Measurements from ENCODE around the gene NIT1. TPM values are rescaled to one million over a fixed set of nuclear protein-coding genes. Genes with fewer than 3 reads are reported as not detected.

The NIT1 gene
- total and polyA plus RNA-seq, 8 donors, result 38.7 to 44.6 (median 41.2) TPM

DNA sequence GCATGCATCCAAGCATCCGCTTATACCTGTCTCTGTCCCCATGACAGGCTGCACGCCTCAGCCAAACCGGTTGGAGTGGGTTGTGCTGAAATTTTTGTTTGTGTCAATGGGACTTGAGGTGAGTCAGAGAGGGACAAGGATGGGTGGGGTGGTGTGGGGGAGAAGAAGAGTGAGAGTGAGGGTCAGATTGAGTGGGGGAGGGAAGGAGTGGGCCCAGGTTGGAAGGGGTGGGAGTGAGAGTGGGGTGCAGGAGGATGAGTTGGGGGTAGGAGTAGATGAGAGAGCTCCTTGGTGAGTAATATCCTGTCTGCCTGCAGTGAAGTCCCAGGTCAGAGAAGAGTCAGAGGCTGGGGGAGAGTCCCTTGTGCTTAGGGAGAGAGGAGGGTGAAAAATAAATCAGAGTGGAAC lies 25.3 kb upstream of the NIT1 start:
- ATAC-seq, result peak; percentile 31
- intact Hi-C loops (cut with DNase I), result no loop called here
- Histone ChIP-seq H3K4me3 (no peak overlapping the region), H3K27me3 (no peaks in the 10 kb centered on the region), H3K27ac (no peak overlapping the region), H3K4me1 (peaks cover 8 to 31% of the 10 kb centered on the region in 2 donors), H3K36me3 (no peaks in the 10 kb centered on the region), H3K9me3 (no peaks in the 10 kb centered on the region)
- TF ChIP-seq, protein P1, sequence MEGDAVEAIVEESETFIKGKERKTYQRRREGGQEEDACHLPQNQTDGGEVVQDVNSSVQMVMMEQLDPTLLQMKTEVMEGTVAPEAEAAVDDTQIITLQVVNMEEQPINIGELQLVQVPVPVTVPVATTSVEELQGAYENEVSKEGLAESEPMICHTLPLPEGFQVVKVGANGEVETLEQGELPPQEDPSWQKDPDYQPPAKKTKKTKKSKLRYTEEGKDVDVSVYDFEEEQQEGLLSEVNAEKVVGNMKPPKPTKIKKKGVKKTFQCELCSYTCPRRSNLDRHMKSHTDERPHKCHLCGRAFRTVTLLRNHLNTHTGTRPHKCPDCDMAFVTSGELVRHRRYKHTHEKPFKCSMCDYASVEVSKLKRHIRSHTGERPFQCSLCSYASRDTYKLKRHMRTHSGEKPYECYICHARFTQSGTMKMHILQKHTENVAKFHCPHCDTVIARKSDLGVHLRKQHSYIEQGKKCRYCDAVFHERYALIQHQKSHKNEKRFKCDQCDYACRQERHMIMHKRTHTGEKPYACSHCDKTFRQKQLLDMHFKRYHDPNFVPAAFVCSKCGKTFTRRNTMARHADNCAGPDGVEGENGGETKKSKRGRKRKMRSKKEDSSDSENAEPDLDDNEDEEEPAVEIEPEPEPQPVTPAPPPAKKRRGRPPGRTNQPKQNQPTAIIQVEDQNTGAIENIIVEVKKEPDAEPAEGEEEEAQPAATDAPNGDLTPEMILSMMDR (IDR thresholded peaks at IDR 0.05), result no peak
- DNase-seq, result no peak

DNA sequence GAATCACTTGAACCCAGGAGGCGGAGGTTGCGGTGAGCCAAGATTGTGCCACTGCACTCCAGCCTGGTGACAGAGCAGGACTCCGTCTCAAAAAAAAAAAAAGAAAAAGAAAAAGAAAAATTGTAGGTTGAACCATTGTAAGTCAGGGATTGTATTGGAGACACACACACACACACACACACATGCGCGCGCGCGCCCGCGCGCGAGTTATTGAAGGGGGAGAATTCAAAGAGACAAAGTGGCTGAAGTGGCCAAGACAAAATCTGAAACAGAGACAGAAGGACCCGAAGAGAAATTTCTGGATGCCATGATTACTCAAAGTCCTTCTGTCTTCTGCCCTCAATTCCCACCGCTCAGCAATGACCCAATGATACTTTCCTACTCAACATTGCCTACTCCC lies 23.4 kb upstream of the NIT1 start:
- H3K4me3 ChIP-seq, result no peak overlapping the region
- no peaks in the 10 kb centered on the region for H3K9me3 ChIP-seq
- H3K4me1 ChIP-seq, result peaks cover 14 to 34% of the 10 kb centered on the region in 2 donors
- intact Hi-C loops (cut with DNase I), result no loop called here
- DNase-seq (no peak), ATAC-seq (no peak)
- H3K36me3 ChIP-seq, result peaks cover 0 to 3% of the 10 kb centered on the region in 2 donors
- no peak overlapping the region for H3K27ac ChIP-seq
- TF ChIP-seq, protein P1 (IDR thresholded peaks at IDR 0.05), result no peak
- H3K27me3 ChIP-seq, result no peaks in the 10 kb centered on the region

DNA sequence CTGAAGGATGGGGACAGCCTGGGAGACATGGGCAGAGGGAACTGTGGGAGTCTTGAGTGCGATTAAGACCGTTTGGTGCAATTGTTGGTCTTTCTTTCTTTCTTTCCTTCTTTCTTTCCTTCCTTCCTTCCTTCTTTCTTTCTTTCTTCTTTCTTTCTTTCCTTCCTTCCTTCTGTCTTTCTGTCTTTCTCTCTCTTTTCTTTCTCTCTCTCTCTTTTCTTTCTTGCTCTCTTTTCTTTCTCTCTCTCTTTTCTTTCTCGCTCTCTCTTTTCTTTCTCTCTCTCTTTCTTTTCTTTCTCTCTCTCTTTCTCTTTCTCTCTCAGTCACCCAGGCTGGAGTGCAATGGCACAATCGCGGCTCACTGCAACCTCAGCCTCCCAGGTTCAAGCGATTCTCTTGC lies 22.7 kb upstream of the NIT1 start:
- DNase-seq (no peak), ATAC-seq (no peak)
- no peak overlapping the region for H3K27ac ChIP-seq
- no peaks in the 10 kb centered on the region for H3K9me3 ChIP-seq
- TF ChIP-seq, protein P1 (IDR thresholded peaks at IDR 0.05), result no peak
- intact Hi-C loops (cut with DNase I), result loop anchor here in 1 of 2 donors (5.0 kb wide), 1 partner anchor 98 kb away; no protein-coding TSS in a partner anchor
- no peaks in the 10 kb centered on the region for H3K27me3 ChIP-seq
- H3K36me3 ChIP-seq, result peaks cover 0 to 11% of the 10 kb centered on the region in 2 donors
- no peak overlapping the region for H3K4me3 ChIP-seq
- H3K4me1 ChIP-seq, result peaks cover 14 to 32% of the 10 kb centered on the region in 2 donors

DNA sequence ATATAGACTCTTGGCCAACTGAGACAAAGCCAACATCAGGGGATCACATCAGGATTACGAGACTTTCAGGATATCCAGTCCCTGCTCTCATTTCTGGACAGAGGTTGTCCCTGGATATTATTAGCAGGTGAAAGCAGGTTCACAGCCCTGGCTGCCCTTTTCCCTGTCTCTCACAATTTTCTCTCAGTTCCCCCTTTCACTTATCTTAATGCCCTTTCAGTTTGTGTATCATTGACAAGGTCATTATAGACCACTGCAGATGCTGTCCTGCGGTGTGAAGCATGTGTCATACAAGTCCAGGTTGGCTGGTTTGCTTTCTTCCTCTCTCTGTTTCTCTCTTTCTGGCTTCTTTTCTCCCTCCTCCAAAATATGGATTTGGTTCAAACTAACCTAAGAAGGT lies 21.9 kb upstream of the NIT1 start:
- TF ChIP-seq, protein P1 (IDR thresholded peaks at IDR 0.05), result no peak
- no peak for ATAC-seq
- Histone ChIP-seq H3K4me3 (no peak overlapping the region), H3K36me3 (peaks cover 0 to 19% of the 10 kb centered on the region in 2 donors), H3K9me3 (no peaks in the 10 kb centered on the region), H3K27me3 (no peaks in the 10 kb centered on the region), H3K4me1 (peaks cover 14 to 32% of the 10 kb centered on the region in 2 donors), H3K27ac (peak overlapping the region in 1 of 2 donors; percentile 51)
- intact Hi-C loops (cut with DNase I), result loop anchor here in 1 of 2 donors (5.0 kb wide), 1 partner anchor 99 kb away; no protein-coding TSS in a partner anchor
- DNase-seq, result no peak

DNA sequence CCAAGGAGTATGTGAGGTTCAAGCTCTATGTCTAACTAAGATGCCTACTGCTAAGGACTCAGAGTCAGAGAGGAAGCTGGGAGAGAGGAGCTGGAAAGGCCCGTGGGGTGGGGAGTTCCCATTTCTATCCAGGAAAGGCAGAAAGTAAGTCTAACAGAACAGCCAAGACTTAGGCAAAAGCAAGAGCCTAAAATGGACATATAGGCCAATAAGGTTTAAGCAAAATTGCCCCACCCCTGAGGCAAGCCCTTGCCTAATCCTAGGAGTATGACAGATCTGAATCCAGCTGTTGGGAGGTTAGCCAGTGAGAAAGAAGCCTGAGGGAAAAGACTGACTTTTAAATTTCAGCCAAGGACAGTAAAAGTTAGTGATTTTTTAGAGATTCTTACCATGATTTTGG lies 21.4 kb upstream of the NIT1 start:
- ATAC-seq (no peak), DNase-seq (peak in 1 of 4 donors; percentile 76)
- intact Hi-C loops (cut with DNase I), result loop anchor here in 1 of 2 donors (5.0 kb wide), 1 partner anchor 99 kb away; no protein-coding TSS in a partner anchor
- no peaks in the 10 kb centered on the region for H3K27me3 ChIP-seq
- H3K9me3 ChIP-seq, result no peaks in the 10 kb centered on the region
- H3K4me1 ChIP-seq, result peaks cover 14 to 32% of the 10 kb centered on the region in 2 donors
- TF ChIP-seq, protein P1 (IDR thresholded peaks at IDR 0.05), result no peak
- no peak overlapping the region for H3K4me3 ChIP-seq
- H3K27ac ChIP-seq, result peak overlapping the region; percentile 19 to 51
- H3K36me3 ChIP-seq, result peaks cover 0 to 24% of the 10 kb centered on the region in 2 donors
